HG03460 (cell line): ENCODE data around the gene SLC7A8.
"Not testable (repeated sequence)": the region's sequence is repeated elsewhere in the genome, so short reads cannot be mapped to it uniquely, and the experiment has no call there.

Source experiments
- ATAC-seq: cut with Tn5 transposase; IDR thresholded peaks from one replicate; pipeline ENCODE4 v1.9.1; 2021; ENCODE audit not compliant: unreplicated experiment

The SLC7A8 gene

DNA sequence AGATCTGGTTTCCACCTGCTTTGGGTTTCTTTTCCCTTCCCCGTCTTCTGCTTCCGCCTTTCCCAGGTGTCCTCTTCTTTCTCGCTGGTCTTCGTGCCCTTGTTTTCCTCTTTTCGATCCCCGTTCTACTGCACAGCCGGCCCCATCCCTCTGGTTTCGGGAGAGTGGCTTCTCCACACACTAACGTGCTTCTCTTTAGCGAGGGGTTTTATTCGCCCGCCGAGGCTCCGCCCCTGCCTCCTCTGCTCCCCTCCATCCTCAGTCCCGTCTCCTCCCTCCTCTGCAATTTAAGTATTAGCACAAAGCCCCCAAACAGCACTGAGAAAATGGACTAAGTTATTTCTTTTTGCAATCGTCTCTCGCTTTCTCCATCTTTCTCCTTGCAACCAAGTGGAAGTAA lies at the start of gene SLC7A8:
Gene SLC7A8 (minus strand): TSS at position 182 of the 400 bp plus-strand sequence. CDS start 746 bp downstream, outside the sequence.
- ATAC-seq: no peak

- ATAC-seq: not testable (repeated sequence)
Measured at GRCh38 chr14:23232241-23232808, 48.9 kb upstream of the SLC7A8 start.

GRCh38 chr14:23228812-23229211 lies 45.4 kb upstream of the SLC7A8 start:
- no peak for ATAC-seq

GRCh38 chr14:23227566-23227965 lies 44.1 kb upstream of the SLC7A8 start:
- no peak for ATAC-seq

- ATAC-seq: not testable (repeated sequence)
Measured at GRCh38 chr14:23224958-23225357, 41.5 kb upstream of the SLC7A8 start.

GRCh38 chr14:23219075-23219474 lies 35.6 kb upstream of the SLC7A8 start:
- no peak for ATAC-seq

DNA sequence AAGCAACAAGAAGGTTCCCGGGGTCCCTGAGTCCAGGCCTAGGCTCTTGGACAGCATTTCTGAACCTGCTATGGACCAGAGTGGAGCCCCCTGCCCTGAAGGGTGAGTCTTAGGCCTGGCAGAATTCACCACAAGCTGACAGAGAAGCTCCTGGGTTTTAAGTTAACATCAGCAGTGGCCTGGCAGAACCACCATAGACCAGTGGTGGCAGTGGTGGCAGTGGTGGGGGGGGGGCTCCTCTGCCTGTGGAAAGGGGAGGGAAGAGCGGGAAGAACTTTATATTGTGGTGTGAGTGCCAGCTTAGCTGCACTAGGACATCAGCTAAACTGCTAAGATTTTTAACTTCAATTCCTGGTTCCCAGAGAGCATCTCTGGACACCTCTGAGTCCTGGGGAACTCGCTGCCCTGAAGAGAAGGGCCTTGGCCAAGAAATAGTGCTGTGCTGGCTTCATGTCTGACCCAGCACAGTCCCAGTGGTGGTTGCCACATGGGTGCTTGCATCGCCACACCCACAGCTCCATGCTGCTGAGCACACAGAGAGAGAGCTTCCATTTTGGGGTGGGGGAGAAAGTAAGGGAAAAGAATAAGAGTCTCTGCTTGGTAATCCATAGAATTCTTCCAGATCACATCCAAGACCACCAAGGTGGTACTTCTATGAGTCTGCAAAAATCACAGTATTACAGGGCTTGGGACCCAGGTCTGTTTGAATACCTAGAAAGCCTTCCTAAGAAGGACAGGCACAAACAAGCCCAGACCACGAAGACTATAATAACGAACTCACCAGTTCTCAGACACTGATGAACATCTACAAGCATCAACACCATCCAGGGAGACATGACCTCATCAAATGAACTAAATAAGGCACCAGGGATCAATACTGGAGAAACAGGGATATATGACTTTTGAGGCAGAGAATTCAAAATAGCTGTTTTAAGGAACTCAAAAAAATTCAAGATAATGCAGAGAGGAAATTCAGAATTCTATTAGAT lies 33.9 kb upstream of the SLC7A8 start:
- ATAC-seq: no peak

DNA sequence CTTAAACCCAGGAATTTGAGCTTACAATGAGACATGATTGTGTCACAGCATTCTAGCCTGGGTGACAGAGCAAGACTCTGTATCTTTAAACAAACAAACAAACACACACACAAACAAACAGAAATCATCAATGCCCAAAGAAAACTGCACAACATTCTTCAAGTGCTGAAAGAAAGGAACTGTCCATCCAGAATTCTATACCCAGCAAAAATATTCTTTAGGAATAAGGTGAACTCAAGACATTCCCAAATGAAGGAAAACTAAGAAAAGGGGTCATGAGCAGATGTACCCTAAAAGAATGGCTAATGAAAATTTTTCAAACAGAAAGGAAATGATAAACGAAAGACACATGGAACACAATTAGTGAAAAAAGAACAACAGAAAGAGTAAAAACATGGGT lies 32.0 kb upstream of the SLC7A8 start:
- no peak for ATAC-seq

- ATAC-seq: no peak
Measured at GRCh38 chr14:23209651-23210423, 26.4 kb upstream of the SLC7A8 start.

DNA sequence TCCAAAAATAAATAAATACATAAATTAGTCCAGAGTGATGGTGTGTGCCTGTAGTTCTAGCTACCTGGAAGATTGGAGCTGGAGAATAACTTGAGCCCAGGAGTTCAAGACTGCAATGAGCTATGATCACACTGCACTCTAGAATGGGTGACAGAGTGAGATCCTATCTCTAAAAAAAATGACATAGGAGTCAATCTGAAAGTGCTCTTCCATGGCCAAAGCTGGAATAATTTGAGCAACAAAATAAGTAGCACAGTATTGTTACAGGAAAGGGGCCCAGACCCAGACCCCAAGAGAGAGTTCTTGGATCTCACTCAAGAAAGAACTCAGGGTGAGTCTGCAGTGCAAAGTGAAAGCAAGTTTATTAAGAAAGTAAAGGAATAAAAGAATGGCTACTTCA lies 24.9 kb upstream of the SLC7A8 start:
- no peak for ATAC-seq

- no peak for ATAC-seq
Measured at GRCh38 chr14:23207146-23207540, 23.7 kb upstream of the SLC7A8 start.

DNA sequence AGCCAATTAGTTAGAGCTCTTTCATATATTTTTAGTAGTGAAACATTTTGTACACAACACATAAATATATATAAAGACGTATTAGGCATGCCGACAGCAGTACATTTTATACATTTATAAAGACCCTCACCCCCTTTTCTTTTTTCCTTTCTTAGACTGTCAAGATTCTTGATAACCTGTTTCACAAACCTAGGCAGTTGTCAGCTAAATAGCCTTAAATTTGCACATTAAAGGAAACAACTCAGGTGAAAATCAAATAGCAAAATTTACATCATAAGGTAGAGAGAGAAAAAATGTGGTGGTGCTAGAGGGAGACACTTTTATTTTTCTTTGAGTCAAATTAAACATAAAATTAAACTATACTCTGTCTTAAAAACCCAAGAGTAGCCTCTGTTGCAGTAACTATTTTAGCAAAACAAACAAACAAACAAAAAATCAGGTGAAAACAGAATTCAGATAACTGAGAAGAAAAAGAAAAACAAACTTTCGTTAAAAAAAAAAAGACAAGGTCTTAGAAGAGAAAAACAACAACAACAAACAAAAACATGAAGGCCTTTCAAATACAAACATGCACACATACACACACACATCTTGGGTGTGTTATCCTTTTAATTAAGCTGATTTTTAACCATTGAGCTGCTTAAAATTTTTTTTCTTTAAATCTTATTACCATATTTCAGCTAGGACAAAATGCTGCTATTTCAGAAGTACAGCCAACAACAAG lies 23.1 kb upstream of the SLC7A8 start:
- no peak for ATAC-seq

DNA sequence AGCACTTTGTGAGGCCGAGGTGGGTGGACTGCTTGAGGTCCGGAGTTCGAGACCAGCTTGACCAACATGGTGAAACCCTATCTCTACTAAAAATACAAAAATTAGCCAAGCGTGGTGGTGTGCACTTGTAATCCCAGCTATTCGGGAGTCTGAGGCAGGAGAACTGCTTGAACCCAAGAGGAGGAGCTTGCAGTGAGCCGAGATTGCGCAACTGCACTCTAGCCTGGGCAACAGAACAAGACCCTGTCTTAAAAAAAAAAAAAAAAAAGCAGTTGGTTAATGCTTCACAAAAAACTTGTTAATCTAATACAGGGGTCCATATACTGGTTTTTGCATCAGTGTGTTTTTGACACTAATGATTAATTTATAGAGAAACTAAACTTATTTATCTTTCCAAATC lies 18.5 kb upstream of the SLC7A8 start:
- ATAC-seq: no peak

- ATAC-seq: not testable (repeated sequence)
Measured at GRCh38 chr14:23199141-23199540, 15.7 kb upstream of the SLC7A8 start.

DNA sequence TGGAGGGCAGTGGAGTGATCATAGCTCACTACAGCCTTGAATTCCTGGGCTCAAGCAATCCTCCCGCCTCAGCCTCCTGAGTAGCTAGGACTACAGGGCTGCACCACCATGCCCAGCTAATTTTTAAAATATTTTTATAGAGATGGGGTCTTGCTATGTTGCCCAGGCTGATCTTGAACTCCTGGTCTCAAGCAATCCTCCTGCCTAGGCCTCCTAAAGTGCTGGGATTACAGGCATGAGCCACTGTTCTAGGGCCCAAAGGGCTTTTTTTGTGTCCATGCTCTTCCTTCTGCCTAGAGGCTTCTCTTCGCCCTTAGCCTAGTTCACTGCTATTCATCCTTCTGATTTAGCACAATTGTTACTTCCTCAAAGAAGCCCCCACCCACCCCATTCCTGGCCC lies 13.0 kb upstream of the SLC7A8 start:
- ATAC-seq: not testable (repeated sequence)

GRCh38 chr14:23195552-23196101 lies 12.2 kb upstream of the SLC7A8 start:
- ATAC-seq: no peak

- ATAC-seq: no peak
Measured at GRCh38 chr14:23193432-23193831, 10.0 kb upstream of the SLC7A8 start.

DNA sequence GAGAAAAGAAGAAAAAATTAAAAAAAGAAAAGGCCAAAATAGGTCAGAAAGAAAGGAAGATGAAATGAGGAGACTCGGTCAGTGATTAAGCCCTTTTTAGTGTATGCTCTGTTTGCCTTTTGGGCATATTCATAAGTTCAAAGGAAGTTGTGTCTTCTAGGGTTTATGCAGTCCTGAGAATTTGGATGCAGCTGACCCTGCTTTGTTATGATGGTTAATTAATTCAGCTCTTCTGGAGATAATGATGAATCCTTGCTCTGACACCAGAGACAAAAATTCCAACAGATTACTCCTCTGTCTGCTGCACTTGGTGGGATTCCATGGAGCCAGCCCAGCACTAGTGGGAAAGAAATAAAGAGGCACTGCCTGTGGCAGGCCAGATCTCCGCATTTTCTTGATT lies 4.5 kb upstream of the SLC7A8 start:
- no peak for ATAC-seq

DNA sequence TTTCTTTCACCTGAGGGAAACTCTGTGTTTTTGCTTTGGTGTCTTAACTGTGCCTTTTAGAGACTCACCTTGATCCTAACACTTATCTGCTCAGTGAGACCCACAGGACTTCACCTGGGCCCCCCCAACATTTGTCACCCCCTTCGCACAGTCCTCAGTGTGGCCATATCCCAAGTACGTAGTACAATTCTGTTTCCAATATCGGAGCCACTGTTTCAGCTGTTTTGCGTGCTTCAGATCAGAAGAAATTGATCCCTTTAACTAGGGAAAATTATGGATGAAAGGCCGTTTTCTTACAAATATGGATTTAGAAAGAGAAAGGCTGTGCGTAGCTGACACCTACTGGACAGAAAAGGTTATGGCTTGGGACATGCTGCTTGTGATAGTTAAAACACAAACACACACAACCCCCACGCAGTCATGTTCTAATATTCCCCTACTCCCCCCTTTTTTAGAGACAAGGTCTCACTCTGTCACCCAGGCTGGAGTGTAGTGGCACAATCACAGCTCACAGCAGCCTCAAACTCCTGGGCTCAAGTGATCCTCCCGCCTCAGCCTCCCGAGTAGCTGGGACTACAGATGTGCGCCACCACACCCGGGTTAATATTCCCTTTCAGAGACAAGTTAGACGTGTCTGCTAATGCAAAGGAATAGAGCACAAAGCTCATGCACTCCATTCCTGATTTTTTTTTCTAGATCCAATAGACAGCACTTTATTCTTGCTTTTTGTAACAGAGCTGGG lies 3.6 kb upstream of the SLC7A8 start:
- no peak for ATAC-seq

GRCh38 chr14:23185063-23185462 lies 1.6 kb upstream of the SLC7A8 start:
- no peak for ATAC-seq
